Tibial nerve (tissue), 4 donors: ENCODE data around the gene OR2B2. TPM values are rescaled to one million over a fixed set of nuclear protein-coding genes. Genes with fewer than 3 reads are reported as not detected.
A peak's percentile ranks its signal among the peaks of the same experiment; 100 is the strongest.

ENCODE experiments used
- DNase-seq, 2 donors: peaks; one replicate each; pipeline ENCODE4 v3.0.0-alpha.2; 2019; ENCODE audit warnings: low spot score in 2 of 2
- H3K27ac ChIP-seq, 4 donors: fragments of 200-600 bp; sonication (generic) in 3 of 4; one replicate each; pipeline ENCODE4 v1.5.1; 2017 to 2019; ENCODE audit warnings: mild to moderate bottlenecking in 1 of 4
- H3K27me3 ChIP-seq, 2 donors: fragments of 200-600 bp; sonication (generic) in 1 of 2; one replicate each; pipeline versions ENCODE4 v1.5.1 to v1.6.0; 2017 to 2019
- H3K36me3 ChIP-seq, 3 donors: fragments of 200-600 bp; sonication (generic); one replicate each; pipeline ENCODE4 v1.5.1; 2018 to 2019
- H3K4me1 ChIP-seq, 4 donors: fragments of 200-600 bp; sonication (generic) in 3 of 4; one replicate each; pipeline ENCODE4 v1.5.1; 2017 to 2019
- H3K4me3 ChIP-seq, 4 donors: fragments of 200-600 bp; sonication (generic) in 3 of 4; one replicate each; pipeline ENCODE4 v1.5.1; 2017 to 2019; ENCODE audit warnings: mild to moderate bottlenecking in 1 of 4, moderate library complexity in 1 of 4
- H3K9me3 ChIP-seq, 4 donors: fragments of 200-600 bp; sonication (generic) in 3 of 4; one replicate each; pipeline ENCODE4 v1.5.1; 2017 to 2019
- EP300 ChIP-seq, 2 donors: sonication (generic); formaldehyde crosslinking; IDR thresholded peaks; one replicate each; pipeline ENCODE4 v1.6.1; 2017; ENCODE audit warnings: antibody characterized with exemption in 2 of 2, mild to moderate bottlenecking in 1 of 2
- POLR2A ChIP-seq, 2 donors: fragments of 450-650 bp; IDR thresholded peaks; one replicate each; pipeline ENCODE4 v1.6.1; 2017; ENCODE audit warnings: antibody characterized with exemption in 2 of 2, mild to moderate bottlenecking in 2 of 2, moderate library complexity in 2 of 2
- WGBS, 2 donors: methylation state at CpG; one replicate each; pipeline ENCODE4 v1.1.5; 2018; 5-methylcytosine and 5-hydroxymethylcytosine counted together
- total RNA-seq, 4 donors: library from RNA; depleted of rRNA; stranded (reverse); fragments of >200 nt; gene quantifications; one replicate each; pipeline ENCODE4 v1.1.0, GENCODE V29; 2016
- TF ChIP-seq, protein P1 (sequence below), 5 experiments: fragments of 200-600 bp in 3 of 5; fragments of 450-650 bp in 2 of 5; sonication (generic) in 3 of 5; IDR thresholded peaks; one replicate each; pipeline ENCODE4 v1.5.1; 2016 to 2019; ENCODE audit warnings: antibody characterized with exemption in 5 of 5, mild to moderate bottlenecking in 3 of 5, moderate library complexity in 2 of 5

The OR2B2 gene
- total RNA-seq, 4 donors from 2014 or later, result not detected

DNA sequence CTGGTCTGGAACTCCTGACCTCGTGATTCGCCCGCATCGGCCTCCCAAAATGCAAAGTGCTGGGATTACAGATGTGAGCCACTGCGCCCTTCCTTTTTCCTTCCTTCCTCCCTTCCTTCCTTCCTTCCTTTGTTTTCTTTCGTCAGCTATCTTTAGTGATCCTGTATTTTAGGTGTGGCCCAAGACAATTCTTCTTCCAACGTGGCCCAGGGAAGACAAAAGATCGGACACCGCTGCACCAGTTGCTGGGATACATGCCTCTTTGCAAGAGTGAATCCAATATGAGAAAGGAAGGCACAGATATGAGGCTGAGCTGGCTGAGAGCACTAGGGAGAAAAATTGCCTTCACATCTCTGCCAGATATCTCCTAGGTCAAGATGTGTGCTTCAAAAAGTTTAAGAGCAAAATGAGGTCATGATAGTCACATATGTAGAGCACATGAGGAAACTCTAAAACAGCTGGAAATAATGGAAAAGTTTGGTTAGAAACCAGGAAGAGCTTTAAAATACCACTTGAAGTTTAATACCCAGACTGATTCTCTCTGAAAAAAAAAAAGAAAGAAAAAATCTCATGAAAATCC is 41.8 kb downstream of the OR2B2 start:
- H3K27ac ChIP-seq, result no peak overlapping the region
- H3K36me3 ChIP-seq, result no peaks in the 10 kb centered on the region
- H3K4me3 ChIP-seq, result no peak overlapping the region
- no peaks in the 10 kb centered on the region for H3K9me3 ChIP-seq
- H3K4me1 ChIP-seq, result peaks cover 0 to 52% (median 16%) of the 10 kb centered on the region in 4 donors
- TF ChIP-seq POLR2A (IDR thresholded peaks at IDR 0.05), result no peak
- no peak for TF ChIP-seq EP300 (IDR thresholded peaks at IDR 0.05)
- TF ChIP-seq, protein P1, sequence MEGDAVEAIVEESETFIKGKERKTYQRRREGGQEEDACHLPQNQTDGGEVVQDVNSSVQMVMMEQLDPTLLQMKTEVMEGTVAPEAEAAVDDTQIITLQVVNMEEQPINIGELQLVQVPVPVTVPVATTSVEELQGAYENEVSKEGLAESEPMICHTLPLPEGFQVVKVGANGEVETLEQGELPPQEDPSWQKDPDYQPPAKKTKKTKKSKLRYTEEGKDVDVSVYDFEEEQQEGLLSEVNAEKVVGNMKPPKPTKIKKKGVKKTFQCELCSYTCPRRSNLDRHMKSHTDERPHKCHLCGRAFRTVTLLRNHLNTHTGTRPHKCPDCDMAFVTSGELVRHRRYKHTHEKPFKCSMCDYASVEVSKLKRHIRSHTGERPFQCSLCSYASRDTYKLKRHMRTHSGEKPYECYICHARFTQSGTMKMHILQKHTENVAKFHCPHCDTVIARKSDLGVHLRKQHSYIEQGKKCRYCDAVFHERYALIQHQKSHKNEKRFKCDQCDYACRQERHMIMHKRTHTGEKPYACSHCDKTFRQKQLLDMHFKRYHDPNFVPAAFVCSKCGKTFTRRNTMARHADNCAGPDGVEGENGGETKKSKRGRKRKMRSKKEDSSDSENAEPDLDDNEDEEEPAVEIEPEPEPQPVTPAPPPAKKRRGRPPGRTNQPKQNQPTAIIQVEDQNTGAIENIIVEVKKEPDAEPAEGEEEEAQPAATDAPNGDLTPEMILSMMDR (IDR thresholded peaks at IDR 0.05), result no peak
- H3K27me3 ChIP-seq, result peaks cover 0 to 85% of the 10 kb centered on the region in 2 donors
- 86 to 88% methylated on average over 9 of the region's 9 CpGs for WGBS, 2 donors
- DNase-seq, result no peak

GRCh38 chr6:27868311-27868710 is 43.9 kb downstream of the OR2B2 start:
- peaks cover 0 to 66% of the 10 kb centered on the region in 2 donors for H3K27me3 ChIP-seq
- no peak for DNase-seq
- TF ChIP-seq, protein P1 (IDR thresholded peaks at IDR 0.05), result no peak
- no peak for TF ChIP-seq POLR2A (IDR thresholded peaks at IDR 0.05)
- TF ChIP-seq EP300 (IDR thresholded peaks at IDR 0.05), result no peak
- no peak overlapping the region for H3K4me3 ChIP-seq
- no peak overlapping the region for H3K27ac ChIP-seq
- H3K4me1 ChIP-seq, result peaks cover 0 to 55% (median 17%) of the 10 kb centered on the region in 4 donors
- WGBS, 2 donors, result 83 to 87% methylated on average over 3 of the region's 3 CpGs
- no peaks in the 10 kb centered on the region for H3K9me3 ChIP-seq
- no peaks in the 10 kb centered on the region for H3K36me3 ChIP-seq

DNA sequence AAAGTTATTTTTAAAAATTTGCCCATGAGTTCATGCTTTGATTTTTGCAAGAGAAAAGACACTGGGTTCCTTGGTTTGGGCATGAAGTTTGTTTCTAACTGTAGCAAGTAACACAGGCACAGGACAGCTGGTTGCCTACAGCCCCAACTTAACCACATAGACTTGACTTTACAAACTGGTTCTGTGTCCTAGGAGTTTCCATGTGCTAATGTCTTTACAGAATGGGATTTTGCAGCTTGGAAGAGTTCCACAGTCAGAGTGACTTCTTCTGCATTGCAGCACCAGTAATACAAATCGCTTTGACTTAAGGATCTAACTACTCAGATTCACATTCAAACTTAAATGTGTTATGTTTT is 44.3 kb downstream of the OR2B2 start:
- no peak overlapping the region for H3K27ac ChIP-seq
- H3K9me3 ChIP-seq, result no peaks in the 10 kb centered on the region
- DNase-seq, result no peak
- peaks cover 0 to 51% (median 17%) of the 10 kb centered on the region in 4 donors for H3K4me1 ChIP-seq
- H3K4me3 ChIP-seq, result peak overlapping the region in 1 of 4 donors; percentile 81
- no peaks in the 10 kb centered on the region for H3K36me3 ChIP-seq
- 92 to 94% methylated on average over 1 of the region's 1 CpG for WGBS, 2 donors
- H3K27me3 ChIP-seq, result peaks cover 0 to 62% of the 10 kb centered on the region in 2 donors
- TF ChIP-seq POLR2A (IDR thresholded peaks at IDR 0.05) (no peak), EP300 (IDR thresholded peaks at IDR 0.05) (no peak)
- TF ChIP-seq, protein P1 (IDR thresholded peaks at IDR 0.05), result no peak

DNA sequence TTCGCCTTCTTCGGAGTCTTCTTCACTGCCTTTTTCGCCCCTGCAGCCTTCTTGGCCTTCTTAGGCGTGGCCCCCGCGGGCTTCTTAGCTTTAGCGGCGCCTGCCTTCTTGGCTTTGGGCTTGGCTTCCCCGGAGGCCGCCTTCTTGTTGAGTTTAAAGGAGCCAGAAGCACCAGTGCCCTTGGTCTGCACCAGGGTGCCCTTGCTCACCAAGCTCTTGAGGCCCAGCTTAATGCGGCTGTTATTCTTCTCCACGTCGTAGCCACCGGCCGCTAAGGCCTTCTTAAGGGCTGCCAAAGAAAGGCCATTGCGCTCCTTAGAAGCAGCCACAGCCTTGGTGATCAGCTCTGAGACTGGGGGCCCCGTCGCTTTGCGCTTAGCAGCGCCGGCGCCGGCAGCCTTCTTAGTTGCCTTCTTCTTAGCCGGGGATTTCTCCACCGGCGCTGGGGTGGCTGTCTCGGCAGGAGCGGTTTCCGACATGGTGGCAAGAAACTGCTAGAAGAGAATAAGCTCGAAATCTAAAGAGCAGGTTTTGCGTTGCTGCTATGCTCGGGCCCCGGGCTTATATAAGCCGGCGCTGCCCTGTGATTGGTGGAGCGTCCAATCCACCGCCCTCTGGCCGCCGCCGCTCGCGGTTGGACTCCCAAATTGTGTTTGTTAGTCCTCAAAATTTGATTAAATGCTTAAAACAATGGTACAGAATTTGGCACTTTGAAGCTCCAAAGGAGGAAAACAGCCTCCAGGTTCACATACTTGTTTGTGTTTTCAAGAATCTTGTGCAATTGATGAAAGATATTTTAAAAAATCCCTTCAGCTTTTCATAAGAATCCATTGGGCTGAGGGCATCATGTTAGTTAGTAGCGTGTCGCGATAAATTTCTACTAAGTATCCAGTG is 44.9 kb downstream of the OR2B2 start:
- Histone ChIP-seq H3K27ac (peak overlapping the region in 1 of 4 donors; percentile 57), H3K4me1 (peaks cover 0 to 46% (median 17%) of the 10 kb centered on the region in 4 donors), H3K9me3 (no peaks in the 10 kb centered on the region), H3K4me3 (peak overlapping the region; percentile 38 to 81 (median 52)), H3K36me3 (no peaks in the 10 kb centered on the region), H3K27me3 (peaks cover 0 to 56% of the 10 kb centered on the region in 2 donors)
- 1 to 3% methylated on average over 45 of the region's 45 CpGs for WGBS, 2 donors
- DNase-seq, result peak in 1 of 2 donors; percentile 36
- TF ChIP-seq EP300 (IDR thresholded peaks at IDR 0.05) (peak in 1 of 2 donors; percentile 58), POLR2A (IDR thresholded peaks at IDR 0.05) (peak in 1 of 2 donors; percentile 36)
- TF ChIP-seq, protein P1 (IDR thresholded peaks at IDR 0.05), result no peak
